ENCODE results near the gene COL9A1.

Gene COL9A1

DNA sequence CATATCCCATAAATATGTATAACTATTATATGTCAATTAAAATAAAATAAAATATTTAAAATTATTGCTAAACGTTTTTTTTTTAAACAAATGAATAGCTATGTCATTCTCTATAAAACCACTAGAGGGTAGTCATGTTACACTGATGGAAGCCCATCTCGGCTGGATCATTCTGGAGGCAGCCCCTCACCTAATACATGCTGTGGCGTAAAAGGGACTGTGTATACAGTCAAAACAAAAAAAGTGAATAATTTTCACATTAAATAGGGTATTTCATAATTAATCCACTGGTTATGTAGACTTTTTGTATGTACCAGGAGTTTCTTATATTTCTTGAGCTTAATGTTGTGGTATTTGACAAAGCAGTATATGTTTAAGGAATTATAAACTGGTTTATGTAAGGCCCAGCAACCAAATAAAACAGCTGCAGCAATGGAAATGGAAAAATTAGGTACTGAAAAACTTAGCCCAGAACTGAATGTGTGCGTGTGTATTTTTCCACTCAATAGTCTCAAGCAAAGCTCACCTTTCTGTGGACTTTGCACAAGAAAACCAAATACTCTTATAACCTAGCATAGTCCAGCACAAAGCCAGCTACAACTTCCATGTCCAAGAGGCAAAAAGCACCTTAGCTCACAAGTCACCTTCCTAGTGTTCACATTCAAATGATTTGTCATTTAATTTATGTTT, 81.7 kb downstream of the COL9A1 start:
- peak; percentile 53 for DNase-seq (ENCODE audit: low read depth)
- peak; percentile 75 for TF ChIP-seq CTCF (conservative IDR thresholded peaks at IDR 0.05; ENCODE audit: low read depth, low read length)

DNA sequence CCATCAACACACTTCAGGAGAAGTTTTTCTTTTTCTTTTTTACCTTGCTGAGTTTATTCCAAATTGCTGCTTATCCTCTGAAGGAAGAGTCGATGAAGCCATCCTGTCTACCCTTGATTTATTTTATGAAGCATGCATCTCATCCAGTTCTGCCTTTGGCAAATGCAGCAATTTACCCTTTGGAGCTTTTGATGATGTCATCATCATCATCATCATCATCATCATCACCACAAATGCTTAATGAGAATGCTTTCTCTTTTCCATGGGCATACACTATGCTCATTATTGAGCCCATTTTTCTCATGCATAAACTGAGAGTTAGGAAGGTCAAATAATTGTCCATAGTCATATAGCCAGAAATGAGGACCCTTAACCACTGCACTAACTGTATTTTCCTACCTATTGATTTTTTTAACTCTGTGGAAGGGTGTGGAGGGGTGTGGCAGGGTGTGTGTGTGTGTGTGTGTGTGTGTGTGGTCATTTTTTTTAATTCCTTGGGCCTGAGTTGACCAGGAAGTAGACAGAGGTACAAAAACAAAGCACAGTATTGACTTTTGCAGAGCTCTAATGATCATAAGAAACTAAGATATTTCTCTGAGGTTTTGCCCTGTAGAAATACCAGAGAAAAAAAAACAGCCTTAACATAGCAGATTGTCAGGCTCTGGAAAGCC, 82.8 kb downstream of the COL9A1 start:
- no peak for DNase-seq (ENCODE audit: low read depth)
- TF ChIP-seq CTCF (conservative IDR thresholded peaks at IDR 0.05; ENCODE audit: low read depth, low read length): no peak
- no peak overlapping the region for H3K4me3 ChIP-seq (ENCODE audit: low read depth, low read length)

More for the DNA sequence above, 81.7 kb downstream of the COL9A1 start:
- H3K4me3 ChIP-seq (ENCODE audit: low read depth, low read length): no peak overlapping the region

DNA sequence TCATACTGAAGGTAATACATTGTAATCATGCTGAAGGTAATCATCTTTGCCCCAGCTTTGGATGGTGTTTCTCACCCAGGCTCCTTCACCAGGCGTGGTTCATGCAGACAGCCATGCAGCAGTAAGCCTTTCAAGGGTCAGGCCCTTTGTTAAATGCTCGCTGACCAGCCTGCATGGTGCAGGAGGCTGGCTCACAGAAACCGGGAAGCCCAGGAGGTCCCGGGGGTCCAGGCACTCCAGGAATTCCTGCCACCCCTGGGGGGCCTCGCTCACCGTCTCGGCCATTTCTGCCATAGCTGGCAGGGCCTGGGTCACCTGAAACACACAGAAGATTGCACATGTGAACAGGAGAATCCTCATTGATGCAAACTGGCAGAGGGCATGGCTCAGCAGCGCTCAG, 86.1 kb downstream of the COL9A1 start:
- no peak for TF ChIP-seq CTCF (conservative IDR thresholded peaks at IDR 0.05; ENCODE audit: low read depth, low read length)
- no peak for DNase-seq (ENCODE audit: low read depth)
- H3K4me3 ChIP-seq (ENCODE audit: low read depth, low read length): no peak overlapping the region

GRCh38 chr6:70215460-70216108, 87.3 kb downstream of the COL9A1 start:
- TF ChIP-seq CTCF (conservative IDR thresholded peaks at IDR 0.05; ENCODE audit: low read depth, low read length): no peak
- no peak overlapping the region for H3K4me3 ChIP-seq (ENCODE audit: low read depth, low read length)
- no peak for DNase-seq (ENCODE audit: low read depth)

DNA sequence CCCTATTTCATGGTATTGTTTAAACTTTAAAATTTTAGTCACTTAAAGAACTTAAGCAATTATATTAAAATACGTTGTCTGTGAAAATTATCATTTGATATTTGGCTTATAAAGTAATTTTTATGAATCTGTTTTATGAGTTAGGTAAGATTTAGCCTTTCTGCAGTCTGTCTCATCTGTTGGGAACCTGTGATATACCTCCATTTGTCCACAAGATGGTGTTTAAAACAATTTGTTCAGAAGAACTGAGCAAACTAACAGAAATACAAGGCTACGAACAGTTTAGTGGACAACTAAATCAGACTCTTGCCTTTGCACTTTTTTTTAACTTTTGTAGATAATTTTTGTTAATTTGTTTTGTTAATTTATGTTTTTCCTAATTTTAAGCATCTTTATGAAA, 92.4 kb downstream of the COL9A1 start:
- DNase-seq (ENCODE audit: low read depth): peak; percentile 33
- TF ChIP-seq CTCF (conservative IDR thresholded peaks at IDR 0.05; ENCODE audit: low read depth, low read length): peak; percentile 45

GRCh38 chr6:70208235-70208790, 94.6 kb downstream of the COL9A1 start:
- DNase-seq (ENCODE audit: low read depth): no peak
- no peak overlapping the region for H3K4me3 ChIP-seq (ENCODE audit: low read depth, low read length)
- TF ChIP-seq CTCF (conservative IDR thresholded peaks at IDR 0.05; ENCODE audit: low read depth, low read length): no peak

More for the DNA sequence above, 92.4 kb downstream of the COL9A1 start:
- no peak overlapping the region for H3K4me3 ChIP-seq (ENCODE audit: low read depth, low read length)

Data from choroid plexus epithelial cell (primary cell).